ENCODE results near the gene LSS. TPM values are rescaled to one million over a fixed set of nuclear protein-coding genes. Genes with fewer than 3 reads are reported as not detected.
"Not testable (repeated sequence)": the region's sequence is repeated elsewhere in the genome, so short reads cannot be mapped to it uniquely, and the experiment has no call there.

LSS gene
- total RNA-seq, 2 donors from 2014 or later, result 65.6 to 140 TPM

DNA sequence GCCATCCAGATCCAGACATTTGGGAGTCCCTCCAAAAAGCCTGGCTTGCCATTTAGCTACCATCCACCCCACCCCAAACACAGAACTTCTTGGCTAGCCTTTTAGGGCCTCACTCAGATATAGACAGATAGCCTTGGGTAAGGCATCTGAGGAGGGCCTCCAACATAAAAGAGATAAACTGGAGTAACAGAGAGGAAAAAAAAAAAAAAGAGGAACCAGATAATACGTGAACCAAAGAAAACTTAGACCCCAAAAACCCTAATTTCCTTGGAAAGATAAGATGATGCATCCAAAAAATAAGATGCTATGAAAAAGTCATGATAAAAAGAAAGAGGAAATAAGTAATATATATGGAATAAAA, 19.8 kb upstream of the LSS start:
- DNase-seq (no peak), ATAC-seq (no peak)
- intact Hi-C loops (cut with DNase I, micrococcal nuclease), result no loop called here

- DNase-seq (no peak), ATAC-seq (no peak)
- intact Hi-C loops (cut with DNase I, micrococcal nuclease), result no loop called here
Measured at GRCh38 chr21:46247699-46248421, 19.3 kb upstream of the LSS start.

GRCh38 chr21:46246345-46246744, 17.8 kb upstream of the LSS start:
- peak; percentile 64 for ATAC-seq
- no peak for DNase-seq
- intact Hi-C loops (cut with DNase I, micrococcal nuclease), result no loop called here

- intact Hi-C loops (cut with DNase I, micrococcal nuclease), result no loop called here
- ATAC-seq, result no peak
- DNase-seq, result no peak
Measured at GRCh38 chr21:46245213-46245915, 16.8 kb upstream of the LSS start.

GRCh38 chr21:46244602-46245001, 16.0 kb upstream of the LSS start:
- DNase-seq (no peak), ATAC-seq (no peak)
- intact Hi-C loops (cut with DNase I, micrococcal nuclease), result no loop called here

- DNase-seq (no peak), ATAC-seq (no peak)
- intact Hi-C loops (cut with DNase I, micrococcal nuclease), result no loop called here
Measured at GRCh38 chr21:46243960-46244361, 15.4 kb upstream of the LSS start.

- DNase-seq, result no peak
- intact Hi-C loops (cut with DNase I, micrococcal nuclease), result no loop called here
- ATAC-seq, result no peak
Measured at GRCh38 chr21:46243325-46243724, 14.8 kb upstream of the LSS start.

DNA sequence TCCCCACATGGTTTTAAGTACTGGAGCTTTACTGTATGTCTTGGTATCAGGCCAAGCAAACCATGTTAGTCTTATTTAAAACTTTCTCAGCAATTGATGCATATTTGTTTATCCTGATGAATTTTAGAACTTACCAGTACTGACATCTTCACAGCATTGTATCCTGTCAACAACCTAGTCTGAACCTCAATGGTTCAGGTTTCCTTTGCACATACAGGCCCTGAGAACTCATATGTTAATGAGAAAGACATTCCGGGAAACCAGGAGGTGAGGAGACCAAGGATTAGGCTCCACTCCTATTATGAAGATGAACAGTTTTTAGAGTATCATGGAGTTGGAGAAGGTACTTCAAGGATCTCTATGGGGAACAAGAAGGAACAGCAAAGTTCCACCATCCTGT, 13.0 kb upstream of the LSS start:
- DNase-seq; ATAC-seq; intact Hi-C loops (cut with DNase I, micrococcal nuclease): not testable (repeated sequence)

DNA sequence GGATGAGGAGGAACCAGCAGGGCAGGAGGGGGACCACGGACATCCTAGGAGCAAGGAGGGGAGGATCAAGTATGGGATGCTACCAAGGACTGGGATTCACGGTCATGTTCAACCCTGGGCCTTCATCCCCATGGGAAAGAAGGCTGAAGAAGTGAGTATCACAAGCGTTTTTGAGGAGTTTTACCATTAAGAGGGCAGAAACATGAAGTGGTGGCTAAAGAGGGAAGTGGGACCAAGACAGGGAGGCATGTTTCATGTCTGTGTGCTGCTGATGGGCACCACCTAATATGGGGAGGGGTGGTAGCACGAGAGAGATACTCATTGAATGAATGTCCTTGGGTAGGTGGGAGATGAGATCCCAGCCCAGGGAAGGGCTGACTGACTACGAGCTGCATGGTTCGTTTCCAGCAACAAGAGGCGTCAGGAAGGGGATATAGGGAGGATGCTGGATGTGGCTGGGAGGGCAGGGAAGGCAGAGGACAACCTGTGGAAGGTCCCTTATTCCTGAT, 11.3 kb upstream of the LSS start:
- ATAC-seq, result no peak
- intact Hi-C loops (cut with DNase I, micrococcal nuclease), result no loop called here
- no peak for DNase-seq

DNA sequence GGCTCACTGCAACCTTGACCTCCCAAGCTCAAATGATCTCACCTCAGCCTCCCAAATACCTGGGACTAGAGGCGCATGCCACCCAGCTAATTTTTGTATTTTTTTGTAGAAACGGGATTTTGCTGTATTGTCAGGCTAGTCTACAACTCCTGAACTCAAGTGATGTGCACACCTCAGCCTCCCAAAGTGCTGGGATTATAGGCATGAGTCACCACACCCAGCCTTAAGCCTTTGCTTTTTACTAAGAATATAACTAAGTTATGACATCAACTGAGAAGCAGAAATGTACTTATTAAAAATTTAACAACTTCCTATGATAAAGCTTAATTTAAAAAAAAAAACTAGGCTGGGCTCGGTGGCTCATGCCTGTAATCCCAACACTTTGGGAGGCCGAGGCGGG, 8.9 kb upstream of the LSS start:
- ATAC-seq, result no peak
- intact Hi-C loops (cut with DNase I, micrococcal nuclease), result no loop called here
- no peak for DNase-seq

- intact Hi-C loops (cut with DNase I, micrococcal nuclease), result no loop called here
- ATAC-seq (no peak), DNase-seq (no peak)
Measured at GRCh38 chr21:46234436-46234950, 5.9 kb upstream of the LSS start.

GRCh38 chr21:46229923-46230260, 1.3 kb upstream of the LSS start:
- intact Hi-C loops (cut with DNase I, micrococcal nuclease), result loop anchor here in 1 of 2 donors (10.0 kb wide), 1 partner anchor 85 kb away; no protein-coding TSS in a partner anchor
- no peak for ATAC-seq
- no peak for DNase-seq

- ATAC-seq, result peak; percentile 53
- peak in 1 of 2 donors; percentile 50 for DNase-seq
- intact Hi-C loops (cut with DNase I, micrococcal nuclease), result loop anchor here in 1 of 2 donors (10.0 kb wide), 1 partner anchor 85 kb away; no protein-coding TSS in a partner anchor
Measured at GRCh38 chr21:46229133-46229922, 754 bp upstream of the LSS start.

- DNase-seq, result peak in 1 of 2 donors; percentile 30
- peak; percentile 15 for ATAC-seq
- intact Hi-C loops (cut with DNase I, micrococcal nuclease), result loop anchor here in 1 of 2 donors (10.0 kb wide), 1 partner anchor 83 kb away; no protein-coding TSS in a partner anchor
Measured at GRCh38 chr21:46227811-46228344, 696 bp downstream of the LSS start.

- DNase-seq (peak in 1 of 2 donors; percentile 47), ATAC-seq (no peak)
- intact Hi-C loops (cut with DNase I, micrococcal nuclease), result loop anchor here in 1 of 2 donors (10.0 kb wide), 1 partner anchor 82 kb away; no protein-coding TSS in a partner anchor
Measured at GRCh38 chr21:46226920-46227599, 1.5 kb downstream of the LSS start.

GRCh38 chr21:46226146-46226545, 2.4 kb downstream of the LSS start:
- intact Hi-C loops (cut with DNase I, micrococcal nuclease), result loop anchor here in 1 of 2 donors (10.0 kb wide), 1 partner anchor 81 kb away; no protein-coding TSS in a partner anchor
- no peak for ATAC-seq
- DNase-seq, result no peak

- intact Hi-C loops (cut with DNase I, micrococcal nuclease), result loop anchor here in 1 of 2 donors (10.0 kb wide), 1 partner anchor 79 kb away; no protein-coding TSS in a partner anchor
- DNase-seq, result not testable (repeated sequence)
Measured at GRCh38 chr21:46223661-46224060, 4.9 kb downstream of the LSS start.

GRCh38 chr21:46223217-46223616, 5.4 kb downstream of the LSS start:
- ATAC-seq (no peak), DNase-seq (no peak)
- intact Hi-C loops (cut with DNase I, micrococcal nuclease), result loop anchor here in 1 of 2 donors (10.0 kb wide), 1 partner anchor 78 kb away; no protein-coding TSS in a partner anchor

More at GRCh38 chr21:46223661-46224060, 4.9 kb downstream of the LSS start:
- not testable (repeated sequence) for ATAC-seq

Measured in left colon (tissue), 2 donors.